Fibroblast of lung (primary cell): ENCODE measurements around the gene RASA1.

Experiments used
- EZH2 ChIP-seq: IDR thresholded peaks from 2 replicates; pipeline ENCODE4 v1.5.1; 2012; ENCODE audit warnings: low read length, control low read depth, mild to moderate bottlenecking; ENCODE audit errors: missing control alignments
- TF ChIP-seq, protein P1 (sequence below), 2 donors: IDR thresholded peaks in 1 of 2; conservative IDR thresholded peaks in 1 of 2; 1 replicate in 1 of 2; 2 replicates in 1 of 2; pipeline ENCODE4 v1.5.1; 2011 to 2012; ENCODE audit warnings: low read length in 2 of 2, control low read depth in 1 of 2, inconsistent platforms in 1 of 2, low read depth in 1 of 2, mild to moderate bottlenecking in 1 of 2

DNA sequence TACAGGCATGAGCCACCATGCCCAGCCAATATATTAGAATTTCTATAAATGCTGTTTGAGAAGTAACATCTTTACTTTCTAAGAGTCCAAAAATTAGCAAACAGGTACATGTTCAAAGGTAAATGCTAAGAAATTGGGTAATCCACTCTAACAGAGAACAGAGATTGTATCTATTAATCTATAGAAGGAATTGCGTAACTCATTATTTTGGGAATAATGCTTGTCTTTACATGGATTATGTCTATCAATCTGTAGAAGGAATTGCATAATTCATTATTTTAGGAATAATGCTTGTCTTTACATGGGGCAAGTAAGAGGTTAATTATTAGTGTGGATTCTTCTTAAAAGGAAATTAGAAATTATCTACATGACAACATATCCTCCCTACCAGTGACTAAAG lies 114.5 kb downstream of the RASA1 start:
- TF ChIP-seq, protein P1, sequence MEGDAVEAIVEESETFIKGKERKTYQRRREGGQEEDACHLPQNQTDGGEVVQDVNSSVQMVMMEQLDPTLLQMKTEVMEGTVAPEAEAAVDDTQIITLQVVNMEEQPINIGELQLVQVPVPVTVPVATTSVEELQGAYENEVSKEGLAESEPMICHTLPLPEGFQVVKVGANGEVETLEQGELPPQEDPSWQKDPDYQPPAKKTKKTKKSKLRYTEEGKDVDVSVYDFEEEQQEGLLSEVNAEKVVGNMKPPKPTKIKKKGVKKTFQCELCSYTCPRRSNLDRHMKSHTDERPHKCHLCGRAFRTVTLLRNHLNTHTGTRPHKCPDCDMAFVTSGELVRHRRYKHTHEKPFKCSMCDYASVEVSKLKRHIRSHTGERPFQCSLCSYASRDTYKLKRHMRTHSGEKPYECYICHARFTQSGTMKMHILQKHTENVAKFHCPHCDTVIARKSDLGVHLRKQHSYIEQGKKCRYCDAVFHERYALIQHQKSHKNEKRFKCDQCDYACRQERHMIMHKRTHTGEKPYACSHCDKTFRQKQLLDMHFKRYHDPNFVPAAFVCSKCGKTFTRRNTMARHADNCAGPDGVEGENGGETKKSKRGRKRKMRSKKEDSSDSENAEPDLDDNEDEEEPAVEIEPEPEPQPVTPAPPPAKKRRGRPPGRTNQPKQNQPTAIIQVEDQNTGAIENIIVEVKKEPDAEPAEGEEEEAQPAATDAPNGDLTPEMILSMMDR (conservative IDR thresholded peaks at IDR 0.05 in 1 of 2, IDR thresholded peaks at IDR 0.05 in 1 of 2; ENCODE audit: low read depth in 1 of 2, low read length in 2 of 2) = no peak
- TF ChIP-seq EZH2 = no peak
